ENCODE data around the gene ALG12. TPM values are rescaled to one million over a fixed set of nuclear protein-coding genes. Genes with fewer than 3 reads are reported as not detected.

ALG12 gene
- total RNA-seq, 1 donor from 2014 or later: 18.7 TPM

DNA sequence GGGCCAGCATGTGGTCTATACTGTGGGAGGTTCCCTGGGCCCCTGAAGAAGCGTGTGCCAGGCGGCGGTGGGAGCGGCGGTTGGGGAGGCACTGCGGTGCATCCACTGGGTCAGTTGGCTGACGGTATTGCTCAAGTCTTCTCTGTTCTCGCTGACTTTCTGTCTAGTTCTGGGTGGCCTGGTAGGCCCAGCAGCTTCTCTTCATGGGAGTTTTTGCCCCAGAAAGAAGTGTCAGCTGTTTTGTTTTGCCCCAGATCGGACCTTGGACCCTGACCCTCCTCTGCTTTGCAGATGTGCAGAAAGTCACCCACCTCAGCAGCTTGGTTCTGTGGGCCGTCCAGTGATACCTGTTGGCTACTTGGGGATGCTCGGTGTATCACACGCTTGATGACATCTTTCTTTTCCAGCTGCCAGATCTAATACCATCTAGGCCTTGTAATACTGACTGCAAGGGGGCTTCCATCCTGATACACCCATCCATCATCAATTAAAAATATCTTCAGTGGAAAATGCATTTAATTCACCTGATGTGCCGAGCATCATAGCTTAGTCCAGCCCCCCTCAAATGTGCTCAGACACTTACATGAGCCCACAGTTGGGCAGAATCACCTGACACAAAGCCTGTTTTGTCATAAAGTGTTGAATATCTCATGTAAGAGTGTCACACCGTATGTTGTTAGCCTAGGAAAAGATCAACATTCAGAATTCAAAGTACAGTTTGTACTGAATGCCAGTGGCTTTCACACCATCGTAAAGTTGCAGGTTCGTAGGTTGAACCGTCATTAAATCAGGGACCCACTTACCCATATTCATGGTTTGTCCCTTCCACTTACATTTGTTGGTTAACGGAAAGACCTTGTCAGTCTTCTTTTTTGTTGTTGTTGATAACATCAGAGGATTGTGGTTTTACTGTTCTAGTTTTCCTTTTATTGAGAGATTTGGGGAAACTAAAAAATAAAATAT lies 50.7 kb downstream of the ALG12 start:
- DNase-seq (ENCODE audit: low read depth) (no peak), FAIRE-seq (no peak)
- TF ChIP-seq, protein P1, sequence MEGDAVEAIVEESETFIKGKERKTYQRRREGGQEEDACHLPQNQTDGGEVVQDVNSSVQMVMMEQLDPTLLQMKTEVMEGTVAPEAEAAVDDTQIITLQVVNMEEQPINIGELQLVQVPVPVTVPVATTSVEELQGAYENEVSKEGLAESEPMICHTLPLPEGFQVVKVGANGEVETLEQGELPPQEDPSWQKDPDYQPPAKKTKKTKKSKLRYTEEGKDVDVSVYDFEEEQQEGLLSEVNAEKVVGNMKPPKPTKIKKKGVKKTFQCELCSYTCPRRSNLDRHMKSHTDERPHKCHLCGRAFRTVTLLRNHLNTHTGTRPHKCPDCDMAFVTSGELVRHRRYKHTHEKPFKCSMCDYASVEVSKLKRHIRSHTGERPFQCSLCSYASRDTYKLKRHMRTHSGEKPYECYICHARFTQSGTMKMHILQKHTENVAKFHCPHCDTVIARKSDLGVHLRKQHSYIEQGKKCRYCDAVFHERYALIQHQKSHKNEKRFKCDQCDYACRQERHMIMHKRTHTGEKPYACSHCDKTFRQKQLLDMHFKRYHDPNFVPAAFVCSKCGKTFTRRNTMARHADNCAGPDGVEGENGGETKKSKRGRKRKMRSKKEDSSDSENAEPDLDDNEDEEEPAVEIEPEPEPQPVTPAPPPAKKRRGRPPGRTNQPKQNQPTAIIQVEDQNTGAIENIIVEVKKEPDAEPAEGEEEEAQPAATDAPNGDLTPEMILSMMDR (IDR thresholded peaks at IDR 0.05; ENCODE audit: insufficient read depth, low read length, severe bottlenecking): no peak
- H3K36me3 ChIP-seq (ENCODE audit: control insufficient read depth, insufficient read depth, low read length): no peaks in the 10 kb centered on the region
- no peaks in the 10 kb centered on the region for H3K27me3 ChIP-seq (ENCODE audit: control insufficient read depth, insufficient read depth, low read length)
- H3K4me3 ChIP-seq (ENCODE audit: low read depth, low read length): no peak overlapping the region

DNA sequence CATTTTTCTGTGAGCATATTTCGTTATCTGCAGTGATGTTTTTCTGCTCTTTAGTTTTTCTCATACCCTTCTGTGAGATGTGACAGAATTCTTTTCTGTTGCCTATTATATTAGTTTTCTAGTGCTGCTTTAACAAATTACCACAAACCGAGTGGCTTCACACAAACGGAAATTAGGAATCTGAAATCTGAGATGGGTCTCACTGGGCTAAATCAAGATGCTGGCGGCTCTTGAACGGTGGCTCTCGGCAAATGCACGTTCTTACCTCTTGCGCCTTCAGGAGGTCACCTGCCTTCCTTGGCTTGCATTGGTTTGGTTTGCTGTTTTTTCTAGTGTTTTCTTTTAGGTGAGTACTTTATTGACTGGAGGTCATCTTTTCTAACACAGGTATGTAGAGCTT lies 51.6 kb downstream of the ALG12 start:
- no peak for DNase-seq (ENCODE audit: low read depth)
- no peak overlapping the region for H3K4me3 ChIP-seq (ENCODE audit: low read depth, low read length)
- TF ChIP-seq, protein P1 (IDR thresholded peaks at IDR 0.05; ENCODE audit: insufficient read depth, low read length, severe bottlenecking): no peak
- no peaks in the 10 kb centered on the region for H3K36me3 ChIP-seq (ENCODE audit: control insufficient read depth, insufficient read depth, low read length)
- no peaks in the 10 kb centered on the region for H3K27me3 ChIP-seq (ENCODE audit: control insufficient read depth, insufficient read depth, low read length)
- FAIRE-seq: no peak

GRCh38 chr22:49866134-49866533 lies 52.1 kb downstream of the ALG12 start:
- Histone ChIP-seq H3K36me3 (ENCODE audit: control insufficient read depth, insufficient read depth, low read length) (no peaks in the 10 kb centered on the region), H3K27me3 (ENCODE audit: control insufficient read depth, insufficient read depth, low read length) (no peaks in the 10 kb centered on the region), H3K4me3 (ENCODE audit: low read depth, low read length) (no peak overlapping the region)
- TF ChIP-seq, protein P1 (IDR thresholded peaks at IDR 0.05; ENCODE audit: insufficient read depth, low read length, severe bottlenecking): no peak
- no peak for FAIRE-seq
- DNase-seq (ENCODE audit: low read depth): no peak

- DNase-seq (ENCODE audit: low read depth) (no peak), FAIRE-seq (no peak)
- TF ChIP-seq, protein P1 (IDR thresholded peaks at IDR 0.05; ENCODE audit: insufficient read depth, low read length, severe bottlenecking): no peak
- H3K4me3 ChIP-seq (ENCODE audit: low read depth, low read length): no peak overlapping the region
- no peaks in the 10 kb centered on the region for H3K27me3 ChIP-seq (ENCODE audit: control insufficient read depth, insufficient read depth, low read length)
- no peaks in the 10 kb centered on the region for H3K36me3 ChIP-seq (ENCODE audit: control insufficient read depth, insufficient read depth, low read length)
These were observed 53.1 kb downstream of the ALG12 start for GRCh38 chr22:49865156-49865555.

GRCh38 chr22:49863931-49864330 lies 54.3 kb downstream of the ALG12 start:
- TF ChIP-seq, protein P1 (IDR thresholded peaks at IDR 0.05; ENCODE audit: insufficient read depth, low read length, severe bottlenecking): no peak
- FAIRE-seq (no peak), DNase-seq (ENCODE audit: low read depth) (no peak)
- Histone ChIP-seq H3K36me3 (ENCODE audit: control insufficient read depth, insufficient read depth, low read length) (no peaks in the 10 kb centered on the region), H3K27me3 (ENCODE audit: control insufficient read depth, insufficient read depth, low read length) (no peaks in the 10 kb centered on the region), H3K4me3 (ENCODE audit: low read depth, low read length) (no peak overlapping the region)

DNA sequence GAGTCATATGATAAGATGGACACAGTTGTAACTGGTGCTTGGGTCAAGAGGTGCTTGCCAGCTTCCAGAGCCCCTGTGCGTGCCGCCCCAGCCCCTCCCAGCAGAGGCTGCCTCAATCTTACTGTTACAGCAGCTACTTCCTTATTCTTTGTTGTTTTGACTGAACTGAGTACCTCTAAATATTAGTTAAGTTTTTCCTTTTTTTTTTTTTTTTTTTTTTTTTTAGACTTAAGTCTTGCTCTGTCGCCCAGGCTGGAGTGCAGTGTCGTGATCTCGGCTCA lies 55.8 kb downstream of the ALG12 start:
- H3K27me3 ChIP-seq (ENCODE audit: control insufficient read depth, insufficient read depth, low read length): no peaks in the 10 kb centered on the region
- TF ChIP-seq, protein P1 (IDR thresholded peaks at IDR 0.05; ENCODE audit: insufficient read depth, low read length, severe bottlenecking): no peak
- H3K4me3 ChIP-seq (ENCODE audit: low read depth, low read length): no peak overlapping the region
- peaks cover 2% of the 10 kb centered on the region for H3K36me3 ChIP-seq (ENCODE audit: control insufficient read depth, insufficient read depth, low read length)
- DNase-seq (ENCODE audit: low read depth) (no peak), FAIRE-seq (no peak)

All from bronchial epithelial cell (primary cell).